SK-N-SH (cell line): Measurements from ENCODE around the gene CDPF1. TPM values are rescaled to one million over a fixed set of nuclear protein-coding genes. Genes with fewer than 3 reads are reported as not detected.

Experiments
- CTCF ChIA-PET: fragments of 300-600, 350-600 bp; formaldehyde crosslinking; extraction: SDS; loops from one replicate; lab custom pipeline; 2021; lab: Yijun Ruan, JAX
- POLR2A ChIA-PET: fragments of 350-600 bp; sonication (Branson Sonifier 250); formaldehyde crosslinking; extraction: SDS; loops from one replicate; lab custom pipeline; 2020; ENCODE audit warnings: antibody characterized with exemption, inconsistent platforms; lab: Yijun Ruan, JAX
- DNase-seq: peaks from one replicate; pipeline ENCODE4 v3.0.0; 2012
- H2AFZ ChIP-seq: fragments of 200-600 bp; sonication (generic); 2 replicates; pipeline ENCODE4 v1.8.1; 2016; ENCODE audit warnings: antibody characterized with exemption, mild to moderate bottlenecking, low read depth
- H3F3A ChIP-seq: fragments of 200-600 bp; sonication (generic); replicated peaks from 2 replicates; pipeline ENCODE3; 2016; ENCODE audit warnings: antibody characterized with exemption, mild to moderate bottlenecking; ENCODE audit not compliant: insufficient read depth
- H3K27ac ChIP-seq, 2 experiments: fragments of 200-500 bp in 1 of 2; fragments of 200-600 bp in 1 of 2; sonication (Bioruptor generic) in 1 of 2; sonication (generic), shearing (Covaris generic) in 1 of 2; 2 replicates each; pipeline versions ENCODE4 v1.5.1 to v1.6.1; 2014 to 2016; ENCODE audit warnings: low read depth in 2 of 2, inconsistent platforms in 1 of 2, low read length in 1 of 2, mild to moderate bottlenecking in 1 of 2, mixed read lengths in 1 of 2
- H3K27me3 ChIP-seq: fragments of 200-600 bp; sonication (generic), shearing (Covaris generic); 2 replicates; pipeline ENCODE4 v1.6.1; 2016; ENCODE audit warnings: mixed run types; ENCODE audit not compliant: insufficient read depth
- H3K36me3 ChIP-seq, 2 experiments: fragments of 200-500 bp in 1 of 2; fragments of 200-600 bp in 1 of 2; sonication (Bioruptor generic) in 1 of 2; sonication (generic) in 1 of 2; replicated peaks in 1 of 2; 2 replicates each; pipeline versions ENCODE3 to v1.5.1; 2014 to 2016; ENCODE audit warnings: low read length in 1 of 2, mild to moderate bottlenecking in 1 of 2; ENCODE audit not compliant: insufficient read depth in 2 of 2, control insufficient read depth in 1 of 2
- H3K4me1 ChIP-seq, 2 experiments: fragments of 200-500 bp in 1 of 2; fragments of 200-600 bp in 1 of 2; sonication (Bioruptor generic) in 1 of 2; sonication (generic), shearing (Covaris generic) in 1 of 2; 2 replicates each; pipeline versions ENCODE4 v1.5.1 to v1.6.1; 2014 to 2016; ENCODE audit warnings: low read depth in 1 of 2, low read length in 1 of 2, mixed run types in 1 of 2; ENCODE audit not compliant: insufficient read depth in 2 of 2, control insufficient read depth in 1 of 2
- H3K4me2 ChIP-seq: fragments of 200-600 bp; sonication (generic), shearing (Covaris generic); 2 replicates; pipeline ENCODE4 v1.6.1; 2017; ENCODE audit warnings: mixed run types
- H3K4me3 ChIP-seq, 2 experiments: fragments of 200-500 bp in 1 of 2; fragments of 200-600 bp in 1 of 2; sonication (Bioruptor generic) in 1 of 2; sonication (generic), shearing (Covaris generic) in 1 of 2; 2 replicates each; pipeline versions ENCODE4 v1.5.1 to v1.8.1; 2014 to 2016; ENCODE audit warnings: low read depth in 2 of 2, inconsistent platforms in 1 of 2, low read length in 1 of 2, mild to moderate bottlenecking in 1 of 2, mixed read lengths in 1 of 2, moderate library complexity in 1 of 2
- H3K79me2 ChIP-seq: fragments of 200-600 bp; sonication (generic); 2 replicates; pipeline ENCODE4 v1.8.1; 2017; ENCODE audit warnings: mild to moderate bottlenecking; ENCODE audit not compliant: insufficient read depth
- H3K9ac ChIP-seq: fragments of 200-600 bp; sonication (generic); 2 replicates; pipeline ENCODE4 v1.6.1; 2017; ENCODE audit warnings: mixed run types
- H3K9me2 ChIP-seq: fragments of 200-600 bp; sonication (generic); 2 replicates; pipeline ENCODE4 v1.6.1; 2017; ENCODE audit warnings: mixed run types
- H3K9me3 ChIP-seq: fragments of 200-600 bp; sonication (generic); 2 replicates; pipeline ENCODE4 v1.6.1; 2017; ENCODE audit warnings: mixed run types, mild to moderate bottlenecking, moderate library complexity
- H4K20me1 ChIP-seq: fragments of 200-600 bp; sonication (generic); 2 replicates; pipeline ENCODE4 v1.6.1; 2017; ENCODE audit warnings: mild to moderate bottlenecking, mixed run types; ENCODE audit not compliant: insufficient read depth
- CHD2 ChIP-seq: fragments of 150-350 bp; IDR thresholded peaks from 2 replicates; pipeline ENCODE4 v1.6.1; 2018; ENCODE audit warnings: low read length; ENCODE audit not compliant: partially characterized antibody
- CTCF ChIP-seq: fragments of 200-600 bp; sonication (generic); IDR thresholded peaks from 2 replicates; pipeline ENCODE4 v1.6.1; 2017; ENCODE audit warnings: antibody characterized with exemption, mild to moderate bottlenecking, moderate library complexity
- FOXJ3 ChIP-seq: sonication (generic); formaldehyde crosslinking; IDR thresholded peaks from 2 replicates; pipeline ENCODE4 v1.5.1; 2020; ENCODE audit warnings: mild to moderate bottlenecking, missing genetic modification reagents
- FOXM1 ChIP-seq: IDR thresholded peaks from 2 replicates; pipeline ENCODE4 v1.4.0; 2012; ENCODE audit warnings: low read depth, mild to moderate bottlenecking
- MEF2A ChIP-seq: IDR thresholded peaks from 2 replicates; pipeline ENCODE4 v1.4.0; 2012; ENCODE audit warnings: low read depth, borderline replicate concordance
- MXI1 ChIP-seq: IDR thresholded peaks from 2 replicates; pipeline ENCODE4 v1.6.1; 2012; ENCODE audit warnings: mild to moderate bottlenecking, low read depth, low read length, improper control_type of control experiment
- NFIC ChIP-seq: IDR thresholded peaks from 2 replicates; pipeline ENCODE4 v1.4.0; 2012; ENCODE audit warnings: borderline replicate concordance
- RFX5 ChIP-seq: IDR thresholded peaks from 2 replicates; pipeline ENCODE4 v1.6.1; 2012; ENCODE audit warnings: mild to moderate bottlenecking, improper control_type of control experiment, low read length
- RXRA ChIP-seq: IDR thresholded peaks from 2 replicates; pipeline ENCODE4 v1.4.0; 2012; ENCODE audit warnings: low read depth, mild to moderate bottlenecking, borderline replicate concordance
- TCF12 ChIP-seq: IDR thresholded peaks from 2 replicates; pipeline ENCODE4 v1.4.0; 2012
- USF1 ChIP-seq: IDR thresholded peaks from 2 replicates; pipeline ENCODE4 v1.4.0; 2012; ENCODE audit warnings: low read depth, borderline replicate concordance
- YY1 ChIP-seq: IDR thresholded peaks from 2 replicates; pipeline ENCODE4 v1.4.0; 2012; ENCODE audit warnings: low read depth, mild to moderate bottlenecking
- ZBTB33 ChIP-seq: IDR thresholded peaks from 2 replicates; pipeline ENCODE4 v1.4.0; 2012; ENCODE audit warnings: low read depth, borderline replicate concordance
- WGBS: methylation state at CpG from one replicate; pipeline ENCODE4 v1.1.6; 2017; ENCODE audit warnings: low lambda C conversion rate; 5-methylcytosine and 5-hydroxymethylcytosine counted together
- polyA plus RNA-seq, 3 experiments: library from polyadenylated mRNA; depleted of rRNA; stranded (reverse); fragments of >200 nt; gene quantifications; 2 replicates each; pipeline ENCODE4 v1.2.3, GENCODE V29; 2012

Gene CDPF1
- polyA plus RNA-seq, 1 of the 3 experiments (the other 2 are of a cell fraction), result 25.3 TPM

- Histone ChIP-seq H3K36me3 (peaks cover 0 to 27% of the 10 kb centered on the region in 2 experiments), H3F3A (no peaks in the 10 kb centered on the region)
- 95% methylated on average over 17 of the region's 20 CpGs for WGBS
Measured at GRCh38 chr22:46239261-46240048, 10.6 kb downstream of the CDPF1 start.

More at GRCh38 chr22:46239261-46240048, 10.6 kb downstream of the CDPF1 start:
- no peaks in the 10 kb centered on the region for H3K79me2 ChIP-seq
- H3K4me1 ChIP-seq, result peaks cover 0 to 63% of the 10 kb centered on the region in 2 experiments; a peak in 2 of 4 replicates
- H3K9me3 ChIP-seq, result no peaks in the 10 kb centered on the region
- ChIA-PET POLR2A (no interaction called here), CTCF (interaction anchor here (3.9 kb wide), 1 partner anchor 117 kb away, joined by 15 read pairs; no protein-coding TSS in a partner anchor)
- H3K9me2 ChIP-seq, result no peaks in the 10 kb centered on the region
- peak overlapping the region in 1 of 2 experiments; percentile 99; a peak in 2 of 4 replicates for H3K27ac ChIP-seq
- H3K27me3 ChIP-seq, result no peaks in the 10 kb centered on the region
- no peaks in the 10 kb centered on the region for H4K20me1 ChIP-seq
- no peak overlapping the region for H3K4me2 ChIP-seq
- no peak for TF ChIP-seq MEF2A
- no peak for TF ChIP-seq FOXJ3 (CRISPR knock-in tag)
- TF ChIP-seq MXI1, result no peak
- TF ChIP-seq RXRA, result no peak
- no peak for TF ChIP-seq USF1
- no peak for TF ChIP-seq TCF12
- no peak for TF ChIP-seq NFIC
- no peak for TF ChIP-seq ZBTB33
- no peak for TF ChIP-seq CTCF
- TF ChIP-seq YY1, result no peak
- TF ChIP-seq CHD2, result no peak
- no peak for TF ChIP-seq RFX5
- no peak for TF ChIP-seq FOXM1
- DNase-seq, result no peak
- H3K9ac ChIP-seq, result no peak overlapping the region
- no peak overlapping the region for H3K4me3 ChIP-seq
- no peak overlapping the region for H2AFZ ChIP-seq
